Right hindlimb (tissue), 1 donor: ENCODE results near the gene SH3PXD2A.

Experiments
- DNase-seq: peaks from one replicate; pipeline ENCODE4 v3.0.0-alpha.2; 2018

The SH3PXD2A gene

DNA sequence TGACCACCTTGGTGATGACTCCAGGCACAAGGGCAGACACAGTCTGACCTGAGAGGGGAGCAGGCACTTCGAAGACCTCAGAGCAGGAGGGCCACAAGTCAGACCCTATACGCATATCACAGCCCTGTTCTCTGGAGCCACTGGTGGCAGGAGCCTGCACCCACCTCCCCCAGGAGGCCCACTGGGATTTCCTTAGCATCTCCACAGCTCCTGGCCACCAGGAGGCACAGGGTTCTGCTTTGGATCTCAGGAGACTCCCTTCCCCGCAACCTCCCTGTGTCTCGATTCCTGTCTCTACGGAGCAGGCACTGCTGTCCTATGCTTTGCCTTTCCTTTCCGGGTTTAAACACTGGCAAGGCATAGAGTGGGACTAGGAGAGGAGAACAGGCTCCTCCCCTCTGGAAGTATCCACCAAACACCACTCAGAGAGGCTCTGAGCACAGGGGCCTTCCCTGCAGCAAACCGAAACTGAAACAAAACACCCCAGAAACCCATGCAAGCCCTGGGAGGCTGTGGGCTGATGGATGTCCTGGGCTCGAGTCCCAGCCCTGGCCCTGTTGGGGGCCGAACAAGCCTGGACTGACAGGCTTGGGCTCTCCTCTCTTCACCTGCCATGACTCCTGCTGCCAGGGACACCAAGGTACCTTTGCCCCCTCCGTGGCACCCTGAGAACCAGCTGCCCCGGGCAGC is 195.6 kb downstream of the SH3PXD2A start:
- DNase-seq, result peak; percentile 82

DNA sequence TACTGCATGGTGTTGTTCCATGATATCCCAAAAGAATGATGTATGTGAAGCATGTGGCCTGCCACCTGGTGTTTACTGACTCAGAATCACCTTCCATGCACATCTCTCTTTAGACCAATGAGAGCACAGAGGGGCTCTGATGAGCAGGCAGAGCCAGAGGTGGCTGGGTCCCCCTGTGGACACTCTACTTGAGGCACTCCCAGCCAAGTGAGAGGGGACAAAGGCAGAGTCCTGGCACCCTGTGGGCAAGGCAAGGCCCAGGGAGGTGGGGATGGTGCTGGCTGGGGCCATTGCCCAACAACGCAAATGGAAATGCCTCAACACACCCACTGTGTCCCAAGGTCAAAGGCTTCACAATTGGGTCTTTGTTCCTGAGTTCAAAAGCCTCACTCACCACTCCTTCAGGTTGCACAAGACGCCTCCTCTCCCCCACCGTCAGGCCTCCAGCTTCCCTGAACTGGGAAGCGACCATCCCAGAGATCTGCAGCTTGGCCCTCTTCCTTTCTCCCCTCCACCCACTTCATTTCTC is 197.3 kb downstream of the SH3PXD2A start:
- DNase-seq, result no peak

DNA sequence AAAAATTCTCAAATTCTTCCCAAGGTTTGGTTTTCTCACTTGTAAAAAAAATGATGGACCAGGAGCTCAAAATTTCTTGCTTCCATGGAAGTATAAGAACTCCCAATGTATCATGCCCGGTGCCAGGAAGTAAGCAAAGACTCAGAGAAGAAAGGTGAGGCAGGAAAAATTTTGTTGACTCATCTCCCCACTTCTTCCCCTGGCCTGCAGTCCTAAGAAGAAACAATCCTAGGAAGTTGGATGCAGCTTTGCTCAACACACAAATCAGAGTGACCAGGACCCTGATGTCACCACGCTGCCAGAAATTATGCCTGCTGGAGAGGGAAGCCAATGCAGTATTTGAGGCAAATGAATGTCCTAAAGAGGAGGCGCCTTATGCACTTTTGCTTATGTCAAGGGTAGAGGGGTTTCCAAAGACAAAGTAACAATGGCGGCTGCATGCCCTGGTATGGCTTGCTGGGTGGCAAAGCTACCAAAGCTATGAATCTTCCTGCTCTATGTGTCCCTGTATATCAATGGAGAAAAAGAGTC is 198.2 kb downstream of the SH3PXD2A start:
- DNase-seq, result no peak

DNA sequence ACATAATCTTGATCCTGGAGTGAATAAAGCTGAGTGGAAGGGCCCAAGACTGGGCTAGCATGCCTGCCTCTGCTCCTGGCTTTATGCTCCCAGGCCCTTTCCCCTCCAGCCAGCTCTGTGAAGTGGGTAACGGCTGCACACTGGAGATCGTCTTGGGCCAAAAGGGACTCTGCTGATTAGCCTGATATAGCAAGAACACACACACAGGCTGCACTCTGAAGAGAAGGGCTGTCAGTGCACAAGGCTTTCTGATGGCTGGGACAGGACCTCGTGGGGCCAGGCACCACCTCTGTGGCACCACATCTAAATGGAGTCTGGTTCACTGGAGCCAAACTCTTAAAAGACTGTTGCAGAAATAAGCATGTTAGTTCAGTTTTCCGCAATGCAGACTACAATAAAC is 200.5 kb downstream of the SH3PXD2A start:
- DNase-seq, result no peak

DNA sequence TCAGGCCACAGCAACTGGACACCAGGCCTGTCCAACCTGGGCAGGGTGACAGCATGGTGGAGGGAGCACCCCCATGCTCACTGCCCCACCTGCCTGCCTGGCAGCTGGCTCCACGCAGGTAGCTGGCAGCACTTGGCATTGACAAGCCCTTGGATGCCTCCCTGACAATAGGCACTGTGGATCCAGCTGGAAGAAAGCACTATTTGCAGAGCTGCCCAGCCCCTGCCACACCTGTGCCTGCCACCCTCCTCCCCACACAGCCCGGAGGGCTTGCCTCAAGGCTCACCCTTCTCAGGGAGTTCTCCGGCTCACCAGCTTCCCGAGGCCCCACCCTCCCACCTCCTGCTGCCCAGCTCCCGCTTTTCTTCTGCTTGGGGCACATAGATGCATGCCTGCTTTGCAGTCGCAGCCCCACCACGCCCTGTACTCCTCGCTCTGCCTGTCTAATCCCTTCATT is 201.8 kb downstream of the SH3PXD2A start:
- DNase-seq, result no peak

DNA sequence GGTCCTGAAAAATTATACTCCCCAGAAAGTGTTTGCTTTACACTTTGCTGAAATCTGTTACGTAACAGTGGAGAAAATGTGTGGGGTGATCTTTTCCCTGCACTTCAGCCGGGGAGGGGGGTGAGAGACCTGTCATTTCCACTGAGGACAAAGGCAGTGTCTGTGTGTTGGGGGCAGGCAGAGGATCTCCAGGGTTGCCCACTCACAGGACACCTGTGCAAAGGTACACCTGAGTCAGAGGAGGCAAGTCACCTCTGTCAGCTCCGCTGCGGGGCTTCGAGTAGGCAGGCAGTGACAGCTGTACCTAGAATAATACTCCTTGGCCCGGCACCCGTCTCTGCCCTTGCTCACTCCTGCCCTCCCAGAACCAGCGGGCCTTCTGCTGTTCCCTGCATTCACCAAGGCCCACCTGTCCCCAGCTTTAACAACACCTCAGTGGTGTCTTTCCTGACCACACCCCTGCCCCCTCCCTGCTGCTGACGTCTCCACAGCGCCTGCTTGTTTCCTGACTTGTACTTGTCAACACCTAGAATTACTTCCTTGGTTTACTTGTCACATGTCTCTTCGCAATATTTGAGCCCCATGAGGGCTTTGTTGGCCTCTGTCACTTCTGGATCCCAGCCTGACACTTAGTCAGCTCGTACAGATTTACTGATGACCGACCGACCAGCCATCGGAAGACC is 202.6 kb downstream of the SH3PXD2A start:
- DNase-seq, result no peak

DNA sequence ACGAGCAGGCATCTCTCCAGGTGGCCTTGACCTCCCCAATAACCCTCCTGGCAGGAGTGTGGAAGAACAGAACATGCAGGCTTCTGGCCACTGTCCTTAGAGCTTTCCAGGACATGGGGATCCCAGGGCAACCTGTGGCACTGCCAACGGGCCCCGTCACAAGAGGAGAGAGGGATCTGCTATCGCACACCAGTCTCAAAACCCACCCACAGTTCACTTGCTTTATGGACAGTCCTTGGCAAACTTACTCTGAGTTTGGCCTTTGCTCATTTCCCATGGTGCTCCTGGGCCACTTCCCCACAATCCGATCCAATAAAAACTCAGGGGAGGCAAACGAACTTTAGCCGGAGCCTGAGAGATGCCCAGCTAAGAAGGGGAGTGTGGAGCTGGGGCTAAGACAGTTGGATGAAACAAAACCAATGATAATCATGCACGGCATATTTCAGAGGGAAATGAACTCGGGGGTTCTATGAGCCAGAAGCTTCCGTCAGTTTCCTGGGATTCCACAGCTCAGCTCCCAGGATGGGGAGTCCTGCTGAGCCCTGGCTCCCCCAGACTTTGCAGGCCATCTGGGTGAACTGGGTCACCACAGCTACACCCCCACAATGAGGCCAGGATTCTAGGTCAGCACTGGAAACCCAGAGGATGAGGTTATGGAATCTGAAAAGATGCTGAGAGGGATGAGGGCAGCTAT is 203.4 kb downstream of the SH3PXD2A start:
- DNase-seq, result no peak

DNA sequence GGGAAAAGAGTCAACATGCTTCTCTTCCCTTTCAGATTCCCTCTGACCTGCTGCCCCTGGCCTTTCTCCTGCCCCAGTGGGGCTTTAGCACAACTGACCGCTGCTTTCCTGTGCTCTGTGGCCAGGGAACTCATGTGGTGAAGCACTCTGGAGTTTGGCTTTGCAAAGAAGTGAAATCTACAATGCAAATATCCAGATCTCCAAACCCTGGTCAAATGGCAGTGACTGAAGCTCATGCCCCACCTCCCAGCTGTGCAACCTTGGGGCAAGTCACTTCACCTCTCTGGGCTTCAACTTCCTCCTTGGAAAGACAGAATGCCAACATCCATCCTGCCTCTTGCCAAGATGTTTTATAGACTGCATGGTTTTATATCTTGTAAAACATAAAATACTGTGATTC is 204.0 kb downstream of the SH3PXD2A start:
- no peak for DNase-seq

DNA sequence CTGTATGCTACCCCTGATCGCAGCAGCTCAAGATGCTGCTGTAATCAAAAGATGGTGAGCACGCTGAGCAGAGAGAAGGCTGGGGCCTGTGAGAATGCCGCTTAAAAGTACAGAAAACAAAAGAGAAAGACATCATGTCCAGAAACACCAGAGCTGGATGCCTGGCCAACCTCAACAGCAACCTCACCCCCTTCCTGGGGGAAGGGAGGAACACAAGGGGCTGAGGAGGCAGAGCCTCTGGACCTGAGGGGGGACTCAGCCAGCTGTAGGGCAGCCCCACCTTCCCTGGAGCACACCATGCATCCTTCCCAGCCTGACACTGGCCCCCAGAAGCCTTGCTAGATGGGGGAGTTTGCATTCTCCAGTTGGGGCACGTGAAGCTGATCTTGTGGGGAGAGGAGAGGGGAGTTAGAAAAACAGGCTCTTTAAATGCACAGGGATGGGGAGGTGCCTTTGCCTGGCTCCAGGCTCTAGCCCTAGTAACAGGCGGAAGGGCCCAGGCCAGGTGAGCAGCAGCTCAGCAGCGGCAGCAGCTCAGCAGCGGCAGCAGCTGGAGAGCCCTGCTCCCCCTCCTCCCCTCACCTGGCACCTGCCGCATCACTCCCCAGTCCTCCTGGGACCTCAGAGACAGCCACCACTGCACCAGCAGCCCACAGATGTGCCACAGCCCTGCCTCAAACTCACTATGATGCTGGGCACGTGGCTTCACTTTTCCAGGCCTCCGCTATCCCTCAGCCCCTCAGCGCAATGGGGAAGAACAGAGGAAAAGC is 205.5 kb downstream of the SH3PXD2A start:
- DNase-seq, result no peak

DNA sequence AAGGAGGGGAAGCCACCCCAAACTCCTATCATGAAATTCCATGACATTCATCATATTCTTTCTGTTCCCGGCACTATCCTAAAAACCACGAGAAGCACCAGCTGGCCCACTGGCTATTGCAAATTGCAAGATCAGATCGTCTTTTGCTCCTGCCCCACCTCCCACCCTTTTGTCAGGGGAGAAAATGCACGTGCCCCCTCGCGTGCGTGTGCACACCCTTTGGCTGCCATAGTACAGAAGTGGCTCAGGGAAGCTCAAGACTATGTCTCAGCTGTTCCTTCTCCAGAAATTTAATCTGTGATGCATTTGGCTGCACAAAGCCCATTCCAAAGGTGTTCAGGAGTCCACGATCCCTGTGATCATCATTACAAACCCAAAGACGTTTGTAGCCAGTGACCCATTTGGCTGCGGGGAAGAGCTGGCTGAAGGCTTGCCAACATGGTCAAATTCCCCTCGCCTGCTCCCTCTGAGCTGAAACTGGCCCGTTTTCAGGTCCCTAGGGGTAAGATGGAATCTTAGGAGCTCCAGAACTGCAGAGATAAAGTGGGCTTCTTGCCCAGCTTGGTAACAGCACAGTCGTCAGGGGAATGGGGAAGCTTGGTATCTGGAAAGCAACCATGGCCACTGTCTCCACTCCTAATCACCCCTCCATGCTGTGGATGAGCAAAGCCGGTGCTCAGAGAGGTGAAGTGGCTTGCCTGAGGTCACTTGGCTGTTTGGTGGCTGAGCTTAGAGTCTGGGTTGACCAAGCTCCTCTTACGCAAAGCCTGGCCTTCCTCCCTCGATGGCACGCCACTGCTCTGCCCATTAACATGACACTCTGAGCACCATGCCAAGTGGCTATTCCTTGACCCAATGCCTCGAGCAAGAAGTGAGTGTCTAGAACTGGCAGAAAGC is 206.5 kb downstream of the SH3PXD2A start:
- DNase-seq, result no peak

DNA sequence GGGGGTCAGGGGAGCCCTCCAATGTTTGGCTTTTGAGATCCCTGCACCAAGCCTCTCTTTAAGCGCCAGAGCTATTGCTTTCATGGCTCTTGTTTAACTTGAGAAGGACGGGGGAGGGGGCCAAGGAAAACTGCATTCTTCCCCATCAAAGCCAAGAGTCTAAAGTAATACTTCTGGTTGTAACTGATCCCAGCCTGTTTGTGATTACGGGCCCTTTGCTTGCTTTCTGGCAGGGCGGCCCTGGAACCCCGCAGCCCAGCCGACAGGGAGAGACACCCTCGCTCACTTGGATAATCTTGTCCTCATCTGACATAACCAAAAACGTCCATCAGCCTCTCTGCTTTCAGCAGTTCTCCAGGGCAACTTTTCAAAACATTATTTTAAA is 207.1 kb downstream of the SH3PXD2A start:
- DNase-seq, result peak; percentile 63

DNA sequence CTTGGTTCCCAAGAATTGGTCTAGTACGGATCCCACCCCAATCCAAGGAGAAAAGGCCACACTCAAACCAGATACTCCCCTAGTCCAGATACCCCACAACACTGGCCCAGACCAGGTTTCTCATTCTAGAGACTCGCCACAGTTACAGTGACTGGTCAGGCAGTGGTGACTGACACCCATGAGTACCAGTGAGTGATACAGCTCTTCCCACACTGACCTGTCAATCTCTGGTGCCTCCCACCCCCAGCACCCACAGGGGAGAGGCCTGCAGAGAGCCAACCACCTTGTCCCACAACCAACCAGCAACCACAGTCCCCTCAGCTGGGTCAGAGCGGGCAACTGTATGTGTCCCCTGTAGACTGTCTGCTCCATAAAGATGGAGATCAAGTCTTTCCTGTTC is 209.1 kb downstream of the SH3PXD2A start:
- no peak for DNase-seq

DNA sequence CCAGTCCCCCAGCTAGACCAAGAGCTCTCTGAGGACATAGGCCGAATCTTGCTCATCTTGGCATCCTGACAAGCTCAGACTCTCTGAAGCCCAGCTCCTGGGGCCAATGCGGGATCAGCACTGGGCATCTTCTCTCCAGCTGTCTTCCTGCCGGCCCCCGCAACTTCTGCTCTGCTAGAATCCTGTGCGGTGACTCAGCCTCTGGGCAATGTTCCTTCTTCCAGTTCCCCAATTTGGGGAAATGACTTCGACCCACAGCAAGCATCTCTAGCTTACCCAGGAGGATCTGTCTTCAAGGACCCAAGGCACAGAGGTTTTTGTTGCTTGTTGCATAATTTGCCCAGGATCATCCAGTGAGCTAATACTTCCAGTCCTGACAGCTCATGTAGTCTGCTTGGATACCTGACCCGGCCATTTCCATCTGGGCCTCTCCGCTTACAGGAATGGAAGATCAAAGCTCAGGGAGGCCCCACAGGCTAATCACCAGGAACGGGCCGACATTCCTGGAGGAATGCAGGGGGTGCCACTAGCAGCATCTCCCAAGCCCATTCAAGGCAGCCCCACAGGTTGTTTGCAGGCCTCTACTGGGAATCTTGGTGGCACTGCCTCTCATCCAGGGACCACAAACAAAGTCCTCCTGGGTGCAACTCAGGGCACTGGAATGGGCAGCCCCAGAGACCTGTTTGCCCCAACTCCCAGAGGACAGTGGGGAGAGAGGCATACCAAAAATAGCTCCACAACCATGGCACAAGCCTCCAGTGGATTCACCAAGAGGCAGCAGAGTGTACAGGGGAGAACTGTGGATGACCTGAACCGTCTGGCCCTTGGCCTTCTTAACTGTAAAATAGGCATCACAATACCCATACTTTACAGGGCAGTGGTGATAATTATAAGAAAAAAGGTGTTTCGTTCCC is 210.0 kb downstream of the SH3PXD2A start:
- DNase-seq, result peak; percentile 67

DNA sequence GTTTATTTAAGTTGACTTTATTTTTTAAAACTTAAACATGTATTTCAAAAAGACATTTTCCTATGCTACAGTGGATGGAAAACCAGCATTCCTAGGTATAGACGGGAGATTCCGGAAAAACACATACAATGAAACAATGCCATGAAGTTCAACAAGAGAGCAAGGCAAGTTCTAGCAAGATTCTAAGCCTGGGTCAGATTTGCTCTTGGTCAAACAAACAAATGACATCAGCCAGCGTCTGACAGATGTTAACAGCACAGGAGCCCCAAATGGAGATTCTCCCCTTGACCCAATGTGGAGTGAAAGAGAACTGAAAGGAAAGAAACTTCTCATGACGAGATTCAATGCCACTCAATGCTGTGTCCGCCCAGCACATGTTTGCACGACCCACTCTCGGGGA is 212.0 kb downstream of the SH3PXD2A start:
- DNase-seq, result no peak

DNA sequence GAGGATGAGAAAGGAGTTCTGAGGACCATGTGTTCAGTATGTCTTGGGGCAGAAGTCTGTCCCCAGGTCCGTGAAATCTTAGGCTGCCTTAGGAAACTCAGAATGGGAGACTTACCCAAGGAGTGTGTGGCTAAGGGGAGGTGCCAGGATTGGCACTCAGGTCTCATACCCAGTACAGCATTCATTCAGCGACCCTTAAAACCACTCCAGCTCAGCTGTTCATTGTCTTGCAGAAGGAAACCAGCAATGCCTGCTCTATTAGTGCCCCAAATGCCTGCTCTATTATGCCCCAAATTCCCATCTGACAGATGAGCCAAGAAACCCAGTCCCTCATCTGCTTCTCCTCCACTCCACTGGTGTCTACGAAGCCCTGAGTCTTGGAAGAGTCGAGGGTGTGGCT is 214.1 kb downstream of the SH3PXD2A start:
- DNase-seq, result no peak

DNA sequence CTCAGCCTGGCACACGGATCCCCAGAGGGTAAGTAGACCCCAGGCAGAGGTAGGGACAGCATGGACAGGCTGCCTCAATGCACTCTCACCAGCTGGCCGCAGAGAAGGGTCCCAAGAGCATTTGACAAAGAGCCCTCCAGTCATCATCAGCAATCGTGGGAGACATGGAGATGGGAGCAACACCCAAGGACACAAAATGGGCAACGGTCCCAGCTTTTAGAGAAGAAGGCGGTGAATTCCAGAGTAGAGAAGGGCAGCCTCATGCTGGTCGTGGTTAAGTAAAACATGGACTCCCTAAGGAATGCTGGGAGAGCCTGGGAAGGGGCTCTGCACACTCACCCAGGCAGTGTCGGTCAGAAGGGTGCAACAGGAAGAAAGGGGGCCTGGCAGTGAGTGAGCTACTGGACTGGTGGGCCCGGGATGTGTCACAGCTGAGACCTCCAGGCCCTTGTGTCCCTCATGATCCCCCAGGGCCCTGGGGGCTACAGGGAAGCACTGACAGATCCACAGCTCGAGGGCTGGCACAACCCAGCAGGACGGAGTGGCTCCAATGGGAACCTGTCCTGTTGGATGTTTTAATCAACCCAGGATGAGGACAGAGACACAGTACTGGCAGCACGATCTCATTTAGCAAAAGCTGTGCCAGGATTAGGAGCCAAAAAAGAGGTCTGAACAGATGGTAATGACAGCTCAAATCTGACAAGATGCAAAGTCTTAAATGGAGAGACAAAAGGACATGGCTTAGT is 214.8 kb downstream of the SH3PXD2A start:
- DNase-seq, result no peak

DNA sequence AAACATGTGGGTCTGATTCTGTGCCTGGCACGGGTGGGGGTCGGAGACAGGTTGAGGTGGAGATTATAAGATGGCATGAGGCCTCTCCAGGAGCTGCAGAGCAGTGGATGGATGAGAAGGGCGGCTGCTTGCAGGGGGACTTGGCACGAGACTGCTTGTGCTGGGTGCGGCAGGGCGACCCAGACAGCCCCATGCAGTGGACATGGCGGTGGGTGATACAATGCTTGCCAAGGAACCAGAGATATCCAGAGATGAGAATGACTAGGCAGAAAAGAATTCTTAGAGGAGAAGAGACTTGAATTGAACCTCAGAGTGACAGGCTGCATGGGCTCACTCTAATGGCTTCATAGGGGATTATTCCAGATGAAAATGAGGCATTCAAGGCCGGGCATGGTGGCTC is 216.4 kb downstream of the SH3PXD2A start:
- DNase-seq, result no peak

DNA sequence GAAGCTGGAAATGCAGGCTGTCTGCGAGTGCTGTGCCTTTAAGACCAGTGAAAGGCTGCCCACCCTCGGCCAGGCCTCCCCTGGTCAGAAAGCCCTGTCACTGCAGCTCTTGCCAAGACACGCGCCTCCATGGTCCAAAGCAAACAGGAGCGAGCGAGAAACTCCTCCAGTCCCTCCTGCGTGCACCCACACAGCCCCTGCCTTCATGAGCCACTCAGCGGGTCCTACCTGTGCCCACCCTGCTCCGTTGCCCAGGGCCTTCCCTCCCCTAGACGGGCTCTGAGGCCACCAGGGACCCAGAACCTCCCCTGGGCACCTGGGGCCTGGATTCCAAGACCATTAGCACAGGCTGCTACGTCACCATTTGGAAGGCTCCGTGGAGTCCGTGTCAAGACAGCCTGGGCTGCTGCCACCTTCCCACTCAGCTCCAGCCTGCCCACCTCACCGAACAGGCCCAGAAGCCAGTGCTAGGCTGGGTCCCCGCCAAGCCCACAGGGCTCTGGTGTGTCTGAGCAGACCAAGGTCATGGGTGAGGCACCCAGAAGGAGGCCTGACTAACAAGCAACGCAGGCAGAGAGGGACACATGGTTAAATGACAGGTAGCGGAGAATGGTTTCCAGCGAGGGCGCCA is 217.3 kb downstream of the SH3PXD2A start:
- peak; percentile 89 for DNase-seq

DNA sequence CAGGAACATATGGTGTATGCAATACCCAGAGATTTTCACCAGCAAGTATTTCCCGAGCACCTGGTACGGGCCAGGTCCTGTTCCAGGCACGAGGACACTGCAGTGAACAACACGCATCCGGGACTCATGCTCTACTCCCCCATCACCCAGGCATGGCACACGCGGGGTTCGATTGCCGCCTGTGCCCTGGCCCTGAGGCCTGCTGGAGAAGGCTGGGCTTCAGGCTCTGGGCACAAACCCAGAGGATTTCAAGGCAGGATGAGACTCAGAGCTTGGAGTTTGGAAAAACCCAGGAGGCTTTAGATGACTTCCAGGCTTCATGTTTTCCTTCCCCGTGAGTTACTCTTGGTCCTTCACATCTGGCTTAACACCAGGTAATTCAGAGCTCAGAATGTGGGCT is 218.4 kb downstream of the SH3PXD2A start:
- DNase-seq, result no peak
